HepG2 (cell line): ENCODE results near the gene FUT8. TPM values are rescaled to one million over a fixed set of nuclear protein-coding genes. Genes with fewer than 3 reads are reported as not detected.

ENCODE experiments used
- CENPX ChIP-seq: sonication (generic); formaldehyde crosslinking; IDR thresholded peaks from 2 replicates; pipeline ENCODE4 v1.9.0; 2021; ENCODE audit warnings: mild to moderate bottlenecking, missing genetic modification reagents, moderate library complexity
- HHEX ChIP-seq: IDR thresholded peaks from 2 replicates; pipeline ENCODE4 v1.6.1; 2016; ENCODE audit warnings: control low read depth
- KDM3A ChIP-seq: IDR thresholded peaks from 2 replicates; pipeline ENCODE4 v1.6.1; 2018; ENCODE audit warnings: low read depth, missing compliant biosample characterization
- PHF20 ChIP-seq: sonication (generic); formaldehyde crosslinking; IDR thresholded peaks from 2 replicates; pipeline ENCODE4 v1.5.0; 2020; ENCODE audit warnings: mild to moderate bottlenecking, missing genetic modification reagents
- RFX5 ChIP-seq: IDR thresholded peaks from 2 replicates; pipeline ENCODE4 v1.6.1; 2011; ENCODE audit warnings: low read depth, low read length, improper control_type of control experiment
- SIX1 ChIP-seq: sonication (generic); formaldehyde crosslinking; IDR thresholded peaks from 2 replicates; pipeline ENCODE4 v1.4.0; 2020; ENCODE audit warnings: missing genetic modification reagents, borderline replicate concordance
- SNAPC2 ChIP-seq: sonication (generic); formaldehyde crosslinking; IDR thresholded peaks from 2 replicates; pipeline ENCODE4 v1.8.1; 2022; ENCODE audit warnings: mild to moderate bottlenecking, missing genetic modification reagents
- TOE1 ChIP-seq: sonication (generic); formaldehyde crosslinking; IDR thresholded peaks from 2 replicates; pipeline ENCODE4 v1.4.0; 2020; ENCODE audit warnings: mild to moderate bottlenecking, missing genetic modification reagents
- ZNF430 ChIP-seq: sonication (generic); formaldehyde crosslinking; IDR thresholded peaks from 2 replicates; pipeline ENCODE4 v1.9.0; 2021; ENCODE audit warnings: mild to moderate bottlenecking, missing genetic modification reagents
- ZSCAN9 ChIP-seq: IDR thresholded peaks from 2 replicates; pipeline ENCODE4 v1.6.1; 2016; ENCODE audit warnings: borderline replicate concordance
- polyA plus RNA-seq, 8 experiments: library from polyadenylated mRNA; depleted of rRNA in 3 of 8; stranded (reverse) in 7 of 8; unstranded in 1 of 8; fragments of >200 nt; fragmentation: Illumina TruSeq in 4 of 8; extraction: Trizol in 4 of 8; gene quantifications; 2 replicates each; pipeline versions ENCODE4 v1.2.1 to v1.2.3, GENCODE V29; 2011 to 2016; ENCODE audit warnings: low read depth in 4 of 8, missing spikeins in 1 of 8, mixed read lengths in 1 of 8; ENCODE audit not compliant: insufficient read depth in 1 of 8
- total RNA-seq, 5 experiments: library from RNA; depleted of rRNA; stranded (reverse); fragments of >200 nt; fragmentation: Illumina TruSeq; extraction: Trizol; gene quantifications; 2 replicates each; pipeline ENCODE4 v1.2.3, GENCODE V29; 2016; ENCODE audit warnings: low read depth in 1 of 5
- TF ChIP-seq, protein P1 (sequence below): sonication (generic); formaldehyde crosslinking; IDR thresholded peaks from 2 replicates; pipeline ENCODE4 v1.8.1; 2023; ENCODE audit warnings: mild to moderate bottlenecking, inconsistent platforms, moderate library complexity, missing genetic modification reagents, borderline replicate concordance
- TF ChIP-seq, protein P2 (sequence below): conservative IDR thresholded peaks from 2 replicates; pipeline ENCODE4 v1.6.1; 2018; ENCODE audit warnings: missing genetic modification reagents
- TF ChIP-seq, protein P3 (sequence below): sonication (generic); formaldehyde crosslinking; IDR thresholded peaks from 2 replicates; pipeline ENCODE4 v1.5.0; 2020; ENCODE audit warnings: missing genetic modification reagents, mild to moderate bottlenecking, borderline replicate concordance

The FUT8 gene
- total and polyA plus RNA-seq, 2 of the 13 experiments (the other 11 are each of a cell fraction or from before 2014, with no cell fraction given) = 9.3 to 17.5 TPM

DNA sequence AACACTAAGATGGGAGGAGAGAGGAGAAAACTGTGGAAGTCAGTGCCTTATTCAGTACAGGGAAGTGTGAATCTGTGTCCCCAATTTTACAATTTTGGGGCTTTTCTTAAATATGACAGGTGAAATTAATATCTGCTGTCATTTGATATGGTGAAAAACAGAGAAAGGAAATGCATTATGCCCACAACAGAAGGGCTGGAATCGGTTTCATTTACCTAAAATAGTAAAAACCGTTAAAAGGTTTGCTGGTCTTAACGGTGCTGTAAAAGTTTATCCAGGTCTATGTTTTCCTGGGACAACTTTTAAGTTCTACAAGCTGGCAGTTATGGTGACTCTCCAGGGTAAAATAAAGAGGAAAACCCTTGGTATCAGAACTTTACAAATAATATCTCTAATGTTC lies 310.8 kb downstream of the FUT8 start (continued):
- TF ChIP-seq SIX1 (no peak), PHF20 (CRISPR knock-in tag) (no peak), RFX5 (no peak), HHEX (CRISPR knock-in tag) (no peak), ZSCAN9 (CRISPR knock-in tag) (no peak), ZNF430 (no peak), KDM3A (CRISPR knock-in tag) (no peak), TOE1 (CRISPR knock-in tag) (no peak), CENPX (CRISPR knock-in tag) (no peak), SNAPC2 (CRISPR knock-in tag) (no peak)
- TF ChIP-seq, protein P1, sequence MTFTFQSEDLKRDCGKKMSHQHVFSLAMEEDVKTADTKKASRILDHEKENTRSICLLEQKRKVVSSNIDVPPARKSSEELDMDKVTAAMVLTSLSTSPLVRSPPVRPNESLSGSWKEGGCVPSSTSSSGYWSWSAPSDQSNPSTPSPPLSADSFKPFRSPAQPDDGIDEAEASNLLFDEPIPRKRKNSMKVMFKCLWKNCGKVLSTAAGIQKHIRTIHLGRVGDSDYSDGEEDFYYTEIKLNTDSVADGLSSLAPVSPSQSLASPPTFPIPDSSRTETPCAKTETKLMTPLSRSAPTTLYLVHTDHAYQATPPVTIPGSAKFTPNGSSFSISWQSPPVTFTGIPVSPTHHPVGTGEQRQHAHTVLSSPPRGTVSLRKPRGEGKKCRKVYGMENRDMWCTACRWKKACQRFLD (CRISPR knock-in tag) = no peak
- TF ChIP-seq, protein P2, sequence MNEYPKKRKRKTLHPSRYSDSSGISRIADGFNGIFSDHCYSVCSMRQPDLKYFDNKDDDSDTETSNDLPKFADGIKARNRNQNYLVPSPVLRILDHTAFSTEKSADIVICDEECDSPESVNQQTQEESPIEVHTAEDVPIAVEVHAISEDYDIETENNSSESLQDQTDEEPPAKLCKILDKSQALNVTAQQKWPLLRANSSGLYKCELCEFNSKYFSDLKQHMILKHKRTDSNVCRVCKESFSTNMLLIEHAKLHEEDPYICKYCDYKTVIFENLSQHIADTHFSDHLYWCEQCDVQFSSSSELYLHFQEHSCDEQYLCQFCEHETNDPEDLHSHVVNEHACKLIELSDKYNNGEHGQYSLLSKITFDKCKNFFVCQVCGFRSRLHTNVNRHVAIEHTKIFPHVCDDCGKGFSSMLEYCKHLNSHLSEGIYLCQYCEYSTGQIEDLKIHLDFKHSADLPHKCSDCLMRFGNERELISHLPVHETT (CRISPR knock-in tag) = no peak
- TF ChIP-seq, protein P3, sequence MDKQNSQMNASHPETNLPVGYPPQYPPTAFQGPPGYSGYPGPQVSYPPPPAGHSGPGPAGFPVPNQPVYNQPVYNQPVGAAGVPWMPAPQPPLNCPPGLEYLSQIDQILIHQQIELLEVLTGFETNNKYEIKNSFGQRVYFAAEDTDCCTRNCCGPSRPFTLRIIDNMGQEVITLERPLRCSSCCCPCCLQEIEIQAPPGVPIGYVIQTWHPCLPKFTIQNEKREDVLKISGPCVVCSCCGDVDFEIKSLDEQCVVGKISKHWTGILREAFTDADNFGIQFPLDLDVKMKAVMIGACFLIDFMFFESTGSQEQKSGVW (CRISPR knock-in tag) = no peak
